Astrocyte (in vitro differentiated cells and primary cell): Measurements from ENCODE around the gene MOB3B.

Source experiments
- EZH2 ChIP-seq: IDR thresholded peaks from 2 replicates; pipeline ENCODE4 v1.6.1; 2012; ENCODE audit warnings: mild to moderate bottlenecking, low read length, inconsistent platforms; ENCODE audit not compliant: insufficient read depth
- TF ChIP-seq, protein P1 (sequence below): IDR thresholded peaks from 2 replicates; pipeline ENCODE4 v1.5.1; 2011; ENCODE audit warnings: low read depth, mild to moderate bottlenecking, inconsistent platforms, low read length, moderate library complexity; ENCODE audit not compliant: insufficient read depth

DNA sequence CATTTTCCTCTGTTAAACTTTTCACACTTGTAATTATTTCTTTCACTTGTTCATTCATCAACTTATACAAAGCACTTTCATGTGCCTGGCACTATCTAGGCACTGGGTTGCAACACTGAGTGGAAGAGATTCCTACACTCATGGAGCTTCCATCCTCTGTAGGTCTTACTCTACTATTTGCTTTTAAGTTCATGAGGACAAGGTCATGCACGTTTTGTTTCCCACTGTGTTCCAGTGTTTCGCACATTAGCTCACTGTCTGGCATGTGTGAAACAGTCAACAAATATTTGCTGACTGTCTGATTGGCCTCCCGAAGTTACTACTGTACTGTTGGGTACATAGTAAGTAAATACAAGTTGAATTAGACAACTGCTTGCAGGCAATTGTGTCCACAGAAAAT is 93.4 kb downstream of the MOB3B start:
- TF ChIP-seq, protein P1, sequence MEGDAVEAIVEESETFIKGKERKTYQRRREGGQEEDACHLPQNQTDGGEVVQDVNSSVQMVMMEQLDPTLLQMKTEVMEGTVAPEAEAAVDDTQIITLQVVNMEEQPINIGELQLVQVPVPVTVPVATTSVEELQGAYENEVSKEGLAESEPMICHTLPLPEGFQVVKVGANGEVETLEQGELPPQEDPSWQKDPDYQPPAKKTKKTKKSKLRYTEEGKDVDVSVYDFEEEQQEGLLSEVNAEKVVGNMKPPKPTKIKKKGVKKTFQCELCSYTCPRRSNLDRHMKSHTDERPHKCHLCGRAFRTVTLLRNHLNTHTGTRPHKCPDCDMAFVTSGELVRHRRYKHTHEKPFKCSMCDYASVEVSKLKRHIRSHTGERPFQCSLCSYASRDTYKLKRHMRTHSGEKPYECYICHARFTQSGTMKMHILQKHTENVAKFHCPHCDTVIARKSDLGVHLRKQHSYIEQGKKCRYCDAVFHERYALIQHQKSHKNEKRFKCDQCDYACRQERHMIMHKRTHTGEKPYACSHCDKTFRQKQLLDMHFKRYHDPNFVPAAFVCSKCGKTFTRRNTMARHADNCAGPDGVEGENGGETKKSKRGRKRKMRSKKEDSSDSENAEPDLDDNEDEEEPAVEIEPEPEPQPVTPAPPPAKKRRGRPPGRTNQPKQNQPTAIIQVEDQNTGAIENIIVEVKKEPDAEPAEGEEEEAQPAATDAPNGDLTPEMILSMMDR = no peak
- TF ChIP-seq EZH2 = no peak
